Stimulated activated CD4-positive, alpha-beta T cell treated with anti-CD3 and anti-CD28 coated beads, Interleukin-4, amount 100 ng/mL, for 24 hours (primary cell): ENCODE results near the gene RASGRP2.

Experiments
- DNase-seq: peaks from one replicate; pipeline ENCODE4 v3.0.0-alpha.2; 2020

The RASGRP2 gene

GRCh38 chr11:64694026-64694755 lies 49.8 kb downstream of the RASGRP2 start:
- no peak for DNase-seq

GRCh38 chr11:64692764-64693331 lies 51.1 kb downstream of the RASGRP2 start:
- DNase-seq: no peak

DNA sequence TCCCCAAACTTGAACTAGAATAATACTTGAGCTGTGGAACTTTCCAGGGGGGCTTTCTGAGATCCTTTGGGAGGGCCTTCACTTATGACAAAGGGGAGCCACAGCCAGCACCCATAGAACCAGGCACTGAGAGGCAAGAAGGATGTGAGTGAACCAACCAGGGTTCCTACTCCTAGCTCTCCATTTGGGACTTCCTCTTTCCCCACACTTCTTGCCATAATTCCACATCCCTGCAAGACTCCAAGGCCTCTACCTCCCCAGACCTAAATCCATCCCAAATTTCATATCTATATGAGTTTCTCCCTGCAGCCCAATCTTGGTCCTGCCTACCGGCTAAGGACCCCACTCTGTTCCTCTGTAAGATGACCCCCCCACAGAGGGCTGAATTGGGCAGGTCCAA lies 52.4 kb downstream of the RASGRP2 start:
- DNase-seq: no peak

DNA sequence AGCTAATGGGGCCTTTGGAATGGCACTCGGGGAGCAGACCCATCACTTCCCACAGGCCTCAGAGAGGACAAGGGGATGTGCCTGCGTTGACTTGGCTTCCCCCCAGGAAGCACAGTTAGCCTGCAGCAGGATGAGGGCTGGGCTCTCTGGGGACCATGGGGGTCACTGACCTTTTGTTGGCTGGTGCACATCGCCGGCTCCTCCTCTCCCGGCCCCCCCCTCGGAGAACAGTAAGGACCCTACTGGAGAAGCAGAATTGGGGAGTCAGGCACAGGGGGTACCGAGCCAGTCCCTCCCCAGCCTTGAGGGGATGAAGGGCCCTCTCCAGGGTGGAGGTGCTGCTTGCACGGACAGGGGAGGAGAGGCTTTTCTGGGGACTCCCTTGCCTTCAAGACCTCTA lies 53.7 kb downstream of the RASGRP2 start:
- DNase-seq: no peak

DNA sequence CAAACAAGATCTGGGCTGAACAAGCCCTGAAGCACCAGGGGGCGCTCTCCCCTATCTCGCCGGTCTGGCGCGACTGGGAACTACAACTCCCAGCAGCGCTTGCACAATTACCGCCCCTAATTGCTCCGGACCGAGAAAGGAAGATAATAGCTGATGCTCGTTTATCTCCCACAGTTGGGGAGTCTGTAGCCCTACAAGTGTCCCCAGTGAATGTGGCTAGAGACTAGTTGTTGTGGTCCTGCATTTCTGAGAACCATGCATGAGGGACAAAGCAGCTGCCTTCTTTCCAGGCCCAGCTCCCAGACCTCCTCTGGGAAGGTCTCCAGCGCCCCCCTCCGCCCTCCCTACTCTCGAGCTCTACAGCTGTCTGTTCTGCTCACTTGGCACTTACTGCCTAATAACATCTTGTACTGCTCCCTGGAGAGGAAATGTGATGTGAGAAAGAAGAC lies 55.4 kb downstream of the RASGRP2 start:
- DNase-seq: peak; percentile 91

- no peak for DNase-seq
Observed at GRCh38 chr11:64687643-64688533, 56.1 kb downstream of the RASGRP2 start.

DNA sequence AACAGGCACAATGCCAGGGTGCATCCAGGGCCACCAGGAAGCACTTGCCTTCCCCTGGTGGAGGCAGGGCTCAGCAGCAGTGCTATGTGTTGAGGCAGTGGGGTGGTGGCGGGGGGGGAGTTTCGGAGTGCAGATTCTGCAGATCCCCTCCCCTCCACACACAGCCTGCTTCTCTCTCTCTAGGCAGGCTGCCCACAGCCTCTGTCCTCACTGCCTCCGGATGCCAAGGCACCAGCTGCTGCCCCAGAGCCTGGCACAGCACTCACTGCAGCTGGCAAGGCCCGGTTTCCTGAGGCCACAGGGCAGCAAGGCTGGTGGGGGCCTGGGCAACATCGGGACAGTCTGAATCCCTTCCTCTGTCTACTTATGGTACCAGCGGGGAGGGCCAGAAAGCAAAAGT lies 56.7 kb downstream of the RASGRP2 start:
- no peak for DNase-seq

- no peak for DNase-seq
Observed at GRCh38 chr11:64686466-64687170, 57.3 kb downstream of the RASGRP2 start.

GRCh38 chr11:64685536-64685935 lies 58.4 kb downstream of the RASGRP2 start:
- DNase-seq: no peak

DNA sequence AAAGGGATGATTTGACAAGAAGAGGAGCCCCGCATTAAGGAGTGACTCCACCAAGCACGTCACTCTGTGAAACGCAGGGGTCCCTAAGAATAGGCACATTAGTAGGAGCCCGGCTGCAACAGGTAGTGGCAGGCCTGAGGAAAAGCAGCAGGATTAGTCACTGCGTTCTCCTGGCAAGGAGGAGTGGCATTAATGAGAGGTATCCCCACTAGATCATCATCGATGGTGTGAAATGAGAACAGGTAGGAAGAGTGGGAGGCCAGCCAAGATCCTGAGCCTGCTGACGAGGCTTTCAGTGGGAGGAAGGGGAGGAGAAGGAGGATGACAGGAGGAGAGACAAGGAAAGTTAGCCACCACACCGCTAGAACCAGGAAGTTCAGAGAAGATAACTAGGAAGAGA lies 59.6 kb downstream of the RASGRP2 start:
- DNase-seq: no peak

GRCh38 chr11:64681171-64681570 lies 62.8 kb downstream of the RASGRP2 start:
- DNase-seq: no peak

GRCh38 chr11:64679846-64680245 lies 64.1 kb downstream of the RASGRP2 start:
- DNase-seq: no peak

DNA sequence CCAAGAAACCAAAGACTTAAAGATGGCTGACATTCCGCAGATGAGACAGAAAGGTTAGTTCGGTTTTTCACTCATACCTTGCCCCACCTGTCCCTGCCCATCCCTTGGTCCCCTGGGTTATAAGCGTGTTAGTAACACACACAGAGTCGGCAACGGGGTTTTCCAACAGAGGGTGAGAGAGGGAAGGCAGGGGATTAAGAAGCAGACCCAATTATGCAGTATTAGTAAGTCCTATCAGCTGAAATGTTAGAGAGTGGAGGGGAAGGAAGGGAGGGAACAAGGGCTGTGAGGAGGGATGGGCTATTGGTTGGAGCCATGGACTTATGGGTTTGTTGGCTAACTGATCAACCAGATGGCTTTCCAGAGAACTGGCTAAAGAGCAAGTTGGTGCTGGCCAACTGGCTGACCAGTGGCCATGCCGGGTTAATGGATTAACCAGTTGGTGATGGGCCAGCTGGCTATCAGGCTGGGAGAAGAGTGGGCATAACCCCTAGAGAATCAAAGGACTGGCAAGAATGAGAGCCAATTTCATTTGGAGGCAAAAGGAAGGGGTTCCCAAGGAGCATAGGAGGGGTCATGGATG lies 66.4 kb downstream of the RASGRP2 start:
- DNase-seq: no peak
